Breast epithelium (tissue), 4 donors: ENCODE results near the gene SP1. TPM values are rescaled to one million over a fixed set of nuclear protein-coding genes. Genes with fewer than 3 reads are reported as not detected.
"Not testable (repeated sequence)": the region's sequence is repeated elsewhere in the genome, so short reads cannot be mapped to it uniquely, and the experiment has no call there.

Experiments
- DNase-seq, 2 donors: peaks; one replicate each; pipeline ENCODE4 v3.0.0-alpha.2; 2019; ENCODE audit warnings: low spot score in 2 of 2
- H3K27ac ChIP-seq, 2 donors: fragments of 200-600 bp; sonication (generic) in 1 of 2; one replicate each; pipeline ENCODE4 v1.5.1; 2016 to 2019; ENCODE audit warnings: mild to moderate bottlenecking in 1 of 2
- H3K27me3 ChIP-seq, 2 donors: fragments of 200-600 bp; sonication (generic) in 1 of 2; one replicate each; pipeline versions ENCODE4 v1.5.1 to v1.6.0; 2017 to 2019; ENCODE audit warnings: control low read depth in 1 of 2, mild to moderate bottlenecking in 1 of 2
- H3K36me3 ChIP-seq: fragments of 200-600 bp; one replicate; pipeline ENCODE4 v1.5.1; 2019
- H3K4me1 ChIP-seq, 2 donors: fragments of 200-600 bp; sonication (generic); one replicate each; pipeline ENCODE4 v1.5.1; 2016 to 2019; ENCODE audit warnings: control low read depth in 1 of 2
- H3K4me3 ChIP-seq, 3 donors: fragments of 200-600 bp; sonication (generic); 1 replicate in 2 of 3; 2 replicates in 1 of 3; pipeline ENCODE4 v1.5.1; 2016 to 2019; ENCODE audit warnings: mild to moderate bottlenecking in 3 of 3, moderate library complexity in 2 of 3
- H3K9me3 ChIP-seq, 2 donors: fragments of 200-600 bp; sonication (generic) in 1 of 2; one replicate each; pipeline ENCODE4 v1.5.1; 2016 to 2019; ENCODE audit warnings: control low read depth in 1 of 2
- CTCF ChIP-seq, 3 donors: fragments of 450-650 bp; IDR thresholded peaks; one replicate each; pipeline ENCODE4 v1.5.1; 2016 to 2017; ENCODE audit warnings: antibody characterized with exemption in 3 of 3, mild to moderate bottlenecking in 3 of 3, moderate library complexity in 3 of 3
- POLR2A ChIP-seq: fragments of 450-650 bp; IDR thresholded peaks from one replicate; pipeline ENCODE4 v1.6.1; 2016; ENCODE audit warnings: antibody characterized with exemption, mild to moderate bottlenecking, moderate library complexity
- POLR2AphosphoS5 ChIP-seq, 3 donors: sonication (generic); formaldehyde crosslinking; IDR thresholded peaks; one replicate each; pipeline ENCODE4 v1.6.1; 2017; ENCODE audit warnings: antibody characterized with exemption in 3 of 3
- intact Hi-C: fragments of 100-400 bp; cut with DNase I; formaldehyde crosslinking; loops from one replicate; pipeline ENCODE4 v1.15.1; 2023; ENCODE audit warnings: low total_unique reads
- total RNA-seq, 3 donors: library from RNA; depleted of rRNA; stranded (reverse); fragments of >200 nt; gene quantifications; one replicate each; pipeline ENCODE4 v1.1.0, GENCODE V29; 2016

Gene SP1
- total RNA-seq, 3 donors from 2014 or later: 84.6 to 111 (median 91.4) TPM

- H3K4me1 ChIP-seq: no peaks in the 10 kb centered on the region
- intact Hi-C loops: no loop called here
- H3K9me3 ChIP-seq: no peaks in the 10 kb centered on the region
- H3K27ac ChIP-seq: no peak overlapping the region
- no peak overlapping the region for H3K4me3 ChIP-seq
- no peak for TF ChIP-seq POLR2A
- TF ChIP-seq POLR2AphosphoS5 (IDR thresholded peaks at IDR 0.05): no peak
- no peak for TF ChIP-seq CTCF (IDR thresholded peaks at IDR 0.05)
- H3K36me3 ChIP-seq: no peaks in the 10 kb centered on the region
- H3K27me3 ChIP-seq: no peaks in the 10 kb centered on the region
- no peak for DNase-seq
Measured at GRCh38 chr12:53427905-53428594, 48.1 kb downstream of the SP1 start.

GRCh38 chr12:53428741-53429140 is 48.8 kb downstream of the SP1 start:
- no peak for DNase-seq
- no peaks in the 10 kb centered on the region for H3K9me3 ChIP-seq
- intact Hi-C loops: no loop called here

GRCh38 chr12:53430116-53430515 is 50.1 kb downstream of the SP1 start:
- intact Hi-C loops: loop anchor here (5.0 kb wide), 1 partner anchor 883 kb away; no protein-coding TSS in a partner anchor
- no peak for DNase-seq
- TF ChIP-seq CTCF (IDR thresholded peaks at IDR 0.05) (no peak), POLR2AphosphoS5 (IDR thresholded peaks at IDR 0.05) (no peak), POLR2A (no peak)

More at GRCh38 chr12:53428741-53429140, 48.8 kb downstream of the SP1 start:
- Histone ChIP-seq H3K4me1 (no peaks in the 10 kb centered on the region), H3K27me3 (no peaks in the 10 kb centered on the region), H3K27ac (no peak overlapping the region), H3K36me3 (no peaks in the 10 kb centered on the region), H3K4me3 (no peak overlapping the region)
- TF ChIP-seq CTCF (IDR thresholded peaks at IDR 0.05): no peak
- no peak for TF ChIP-seq POLR2AphosphoS5 (IDR thresholded peaks at IDR 0.05)
- TF ChIP-seq POLR2A: no peak

DNA sequence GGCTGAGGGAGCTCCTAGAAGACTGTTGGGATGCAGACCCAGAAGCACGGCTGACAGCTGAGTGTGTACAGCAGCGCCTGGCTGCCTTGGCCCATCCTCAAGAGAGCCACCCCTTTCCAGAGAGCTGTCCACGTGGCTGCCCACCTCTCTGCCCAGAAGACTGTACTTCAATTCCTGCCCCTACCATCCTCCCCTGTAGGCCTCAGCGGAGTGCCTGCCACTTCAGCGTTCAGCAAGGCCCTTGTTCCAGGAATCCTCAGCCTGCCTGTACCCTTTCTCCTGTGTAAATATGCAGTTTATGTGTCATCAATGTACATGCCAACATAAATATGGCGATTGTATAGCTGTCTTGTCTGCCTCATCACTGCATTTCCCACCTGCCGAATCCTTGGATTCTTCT is 51.2 kb downstream of the SP1 start:
- TF ChIP-seq POLR2AphosphoS5 (IDR thresholded peaks at IDR 0.05): no peak
- no peak for TF ChIP-seq POLR2A
- no peak for TF ChIP-seq CTCF (IDR thresholded peaks at IDR 0.05)
- no peak overlapping the region for H3K4me3 ChIP-seq
- H3K36me3 ChIP-seq: no peaks in the 10 kb centered on the region
- H3K9me3 ChIP-seq: no peaks in the 10 kb centered on the region
- no peaks in the 10 kb centered on the region for H3K4me1 ChIP-seq
- no peaks in the 10 kb centered on the region for H3K27me3 ChIP-seq
- intact Hi-C loops: loop anchor here (5.0 kb wide), 1 partner anchor 884 kb away; no protein-coding TSS in a partner anchor
- no peak for DNase-seq
- H3K27ac ChIP-seq: no peak overlapping the region

More at GRCh38 chr12:53430116-53430515, 50.1 kb downstream of the SP1 start:
- Histone ChIP-seq H3K27me3 (no peaks in the 10 kb centered on the region), H3K4me3 (no peak overlapping the region), H3K36me3 (no peaks in the 10 kb centered on the region), H3K4me1 (no peaks in the 10 kb centered on the region), H3K27ac (no peak overlapping the region), H3K9me3 (no peaks in the 10 kb centered on the region)

DNA sequence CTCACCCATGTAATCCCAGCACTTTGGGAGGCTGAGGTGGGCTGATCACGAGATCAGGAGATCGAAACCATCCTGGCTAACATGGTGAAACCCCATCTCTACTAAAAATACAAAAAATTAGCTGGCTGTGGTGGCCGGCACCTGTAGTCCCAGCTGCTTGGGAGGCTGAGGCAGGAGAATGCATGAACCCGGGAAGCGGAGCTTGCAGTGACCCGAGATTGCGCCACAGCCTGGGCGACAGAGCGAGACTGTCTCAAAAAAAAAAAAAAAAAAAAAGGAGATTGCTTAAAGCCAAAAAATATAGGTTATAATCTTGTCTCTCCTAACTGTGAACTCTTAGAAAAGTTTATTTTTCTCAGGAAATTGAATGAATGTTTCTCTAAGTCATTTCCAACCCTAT is 55.4 kb downstream of the SP1 start:
- H3K36me3 ChIP-seq, H3K27me3 ChIP-seq, DNase-seq, H3K4me3 ChIP-seq, H3K4me1 ChIP-seq, H3K9me3 ChIP-seq, intact Hi-C loops, H3K27ac ChIP-seq: not testable (repeated sequence)

- H3K4me1 ChIP-seq, H3K27ac ChIP-seq, intact Hi-C loops, H3K9me3 ChIP-seq, H3K36me3 ChIP-seq, H3K4me3 ChIP-seq, H3K27me3 ChIP-seq, DNase-seq: not testable (repeated sequence)
Measured at GRCh38 chr12:53439582-53439981, 59.6 kb downstream of the SP1 start.
